Measurements from ENCODE around the gene ENTPD6.

ENTPD6 gene

GRCh38 chr20:25269057-25269832 is 73.7 kb downstream of the ENTPD6 start:
- H3K9me3 ChIP-seq (ENCODE audit: insufficient read depth, low read depth, low read length): no peaks in the 10 kb centered on the region
- H3K27ac ChIP-seq (ENCODE audit: low read depth, low read length): no peak overlapping the region
- H3K27me3 ChIP-seq (ENCODE audit: insufficient read depth, low read length): no peaks in the 10 kb centered on the region
- WGBS: 87% methylated on average over 11 of the region's 11 CpGs
- no peaks in the 10 kb centered on the region for H3K4me1 ChIP-seq (ENCODE audit: insufficient read depth, low read length)
- H3K9ac ChIP-seq (ENCODE audit: low read depth, low read length): no peak overlapping the region
- peaks cover 45% of the 10 kb centered on the region for H3K36me3 ChIP-seq (ENCODE audit: insufficient read depth, low read length)
- no peak overlapping the region for H3K4me3 ChIP-seq (ENCODE audit: low read length)

GRCh38 chr20:25269833-25270170 is 74.3 kb downstream of the ENTPD6 start:
- no peaks in the 10 kb centered on the region for H3K4me1 ChIP-seq (ENCODE audit: insufficient read depth, low read length)
- no peaks in the 10 kb centered on the region for H3K27me3 ChIP-seq (ENCODE audit: insufficient read depth, low read length)
- WGBS: 92% methylated on average over 6 of the region's 6 CpGs
- H3K9me3 ChIP-seq (ENCODE audit: insufficient read depth, low read depth, low read length): no peaks in the 10 kb centered on the region
- no peak overlapping the region for H3K9ac ChIP-seq (ENCODE audit: low read depth, low read length)
- peaks cover 50% of the 10 kb centered on the region for H3K36me3 ChIP-seq (ENCODE audit: insufficient read depth, low read length)
- no peak overlapping the region for H3K4me3 ChIP-seq (ENCODE audit: low read length)
- H3K27ac ChIP-seq (ENCODE audit: low read depth, low read length): no peak overlapping the region

- Histone ChIP-seq H3K9ac (ENCODE audit: low read depth, low read length) (no peak overlapping the region), H3K4me3 (ENCODE audit: low read length) (no peak overlapping the region), H3K36me3 (ENCODE audit: insufficient read depth, low read length) (peaks cover 52% of the 10 kb centered on the region), H3K27me3 (ENCODE audit: insufficient read depth, low read length) (no peaks in the 10 kb centered on the region), H3K27ac (ENCODE audit: low read depth, low read length) (no peak overlapping the region), H3K9me3 (ENCODE audit: insufficient read depth, low read depth, low read length) (no peaks in the 10 kb centered on the region), H3K4me1 (ENCODE audit: insufficient read depth, low read length) (no peaks in the 10 kb centered on the region)
- 94% methylated on average over 12 of the region's 12 CpGs for WGBS
These were observed 75.3 kb downstream of the ENTPD6 start for GRCh38 chr20:25270829-25271251.

- Histone ChIP-seq H3K27me3 (ENCODE audit: insufficient read depth, low read length) (no peaks in the 10 kb centered on the region), H3K4me3 (ENCODE audit: low read length) (no peak overlapping the region), H3K27ac (ENCODE audit: low read depth, low read length) (no peak overlapping the region), H3K9ac (ENCODE audit: low read depth, low read length) (no peak overlapping the region), H3K36me3 (ENCODE audit: insufficient read depth, low read length) (peaks cover 54% of the 10 kb centered on the region), H3K4me1 (ENCODE audit: insufficient read depth, low read length) (no peaks in the 10 kb centered on the region), H3K9me3 (ENCODE audit: insufficient read depth, low read depth, low read length) (no peaks in the 10 kb centered on the region)
- 94% methylated on average over 13 of the region's 13 CpGs for WGBS
These were observed 76.1 kb downstream of the ENTPD6 start for GRCh38 chr20:25271486-25272222.

- H3K4me1 ChIP-seq (ENCODE audit: insufficient read depth, low read length): no peaks in the 10 kb centered on the region
- H3K27ac ChIP-seq (ENCODE audit: low read depth, low read length): no peak overlapping the region
- H3K9ac ChIP-seq (ENCODE audit: low read depth, low read length): no peak overlapping the region
- WGBS: 96% methylated on average over 19 of the region's 19 CpGs
- H3K27me3 ChIP-seq (ENCODE audit: insufficient read depth, low read length): no peaks in the 10 kb centered on the region
- no peaks in the 10 kb centered on the region for H3K9me3 ChIP-seq (ENCODE audit: insufficient read depth, low read depth, low read length)
- H3K4me3 ChIP-seq (ENCODE audit: low read length): no peak overlapping the region
- H3K36me3 ChIP-seq (ENCODE audit: insufficient read depth, low read length): peaks cover 62% of the 10 kb centered on the region
These were observed 76.9 kb downstream of the ENTPD6 start for GRCh38 chr20:25272223-25273000.

- H3K4me3 ChIP-seq (ENCODE audit: low read length): no peak overlapping the region
- no peaks in the 10 kb centered on the region for H3K4me1 ChIP-seq (ENCODE audit: insufficient read depth, low read length)
- no peaks in the 10 kb centered on the region for H3K27me3 ChIP-seq (ENCODE audit: insufficient read depth, low read length)
- H3K36me3 ChIP-seq (ENCODE audit: insufficient read depth, low read length): peaks cover 68% of the 10 kb centered on the region
- no peak overlapping the region for H3K9ac ChIP-seq (ENCODE audit: low read depth, low read length)
- 95% methylated on average over 10 of the region's 10 CpGs for WGBS
- H3K27ac ChIP-seq (ENCODE audit: low read depth, low read length): no peak overlapping the region
- no peaks in the 10 kb centered on the region for H3K9me3 ChIP-seq (ENCODE audit: insufficient read depth, low read depth, low read length)
These were observed 77.5 kb downstream of the ENTPD6 start for GRCh38 chr20:25273046-25273445.

GRCh38 chr20:25273541-25274358 is 78.2 kb downstream of the ENTPD6 start:
- Histone ChIP-seq H3K9ac (ENCODE audit: low read depth, low read length) (no peak overlapping the region), H3K9me3 (ENCODE audit: insufficient read depth, low read depth, low read length) (no peaks in the 10 kb centered on the region), H3K27ac (ENCODE audit: low read depth, low read length) (no peak overlapping the region), H3K4me3 (ENCODE audit: low read length) (no peak overlapping the region), H3K36me3 (ENCODE audit: insufficient read depth, low read length) (peaks cover 71% of the 10 kb centered on the region), H3K27me3 (ENCODE audit: insufficient read depth, low read length) (no peaks in the 10 kb centered on the region), H3K4me1 (ENCODE audit: insufficient read depth, low read length) (no peaks in the 10 kb centered on the region)
- WGBS: 94% methylated on average over 20 of the region's 20 CpGs

- no peaks in the 10 kb centered on the region for H3K27me3 ChIP-seq (ENCODE audit: insufficient read depth, low read length)
- H3K27ac ChIP-seq (ENCODE audit: low read depth, low read length): no peak overlapping the region
- 97% methylated on average over 20 of the region's 20 CpGs for WGBS
- H3K9ac ChIP-seq (ENCODE audit: low read depth, low read length): no peak overlapping the region
- H3K4me1 ChIP-seq (ENCODE audit: insufficient read depth, low read length): no peaks in the 10 kb centered on the region
- H3K9me3 ChIP-seq (ENCODE audit: insufficient read depth, low read depth, low read length): no peaks in the 10 kb centered on the region
- H3K36me3 ChIP-seq (ENCODE audit: insufficient read depth, low read length): peaks cover 71% of the 10 kb centered on the region
- no peak overlapping the region for H3K4me3 ChIP-seq (ENCODE audit: low read length)
These were observed 79.0 kb downstream of the ENTPD6 start for GRCh38 chr20:25274481-25274880.

- no peaks in the 10 kb centered on the region for H3K27me3 ChIP-seq (ENCODE audit: insufficient read depth, low read length)
- no peak overlapping the region for H3K9ac ChIP-seq (ENCODE audit: low read depth, low read length)
- 93% methylated on average over 32 of the region's 32 CpGs for WGBS
- no peak overlapping the region for H3K4me3 ChIP-seq (ENCODE audit: low read length)
- H3K36me3 ChIP-seq (ENCODE audit: insufficient read depth, low read length): peaks cover 71% of the 10 kb centered on the region
- no peak overlapping the region for H3K27ac ChIP-seq (ENCODE audit: low read depth, low read length)
- no peaks in the 10 kb centered on the region for H3K9me3 ChIP-seq (ENCODE audit: insufficient read depth, low read depth, low read length)
- H3K4me1 ChIP-seq (ENCODE audit: insufficient read depth, low read length): no peaks in the 10 kb centered on the region
These were observed 79.6 kb downstream of the ENTPD6 start for GRCh38 chr20:25274891-25275812.
